ENCODE data around the gene GPA33.

GPA33 gene

DNA sequence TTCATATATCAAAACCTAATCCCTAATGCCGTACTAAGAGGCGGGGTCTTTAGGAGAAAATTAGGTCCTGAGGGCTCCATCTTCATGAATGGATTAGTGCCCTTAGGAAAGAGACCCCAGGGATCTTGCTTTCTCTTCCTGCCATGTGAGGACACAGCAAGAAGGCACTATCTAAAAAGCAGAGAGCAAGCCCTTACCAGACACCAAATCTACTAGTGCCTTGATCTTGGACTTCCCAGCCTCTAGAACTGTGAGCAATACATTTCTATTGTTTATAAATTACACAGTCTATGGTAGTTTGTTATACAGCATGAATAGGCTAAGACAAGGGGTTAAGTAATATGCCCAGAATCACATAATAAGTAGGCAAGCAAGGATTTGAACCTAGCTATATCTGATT lies 46.6 kb upstream of the GPA33 start (continued):
- TF ChIP-seq, protein P1, sequence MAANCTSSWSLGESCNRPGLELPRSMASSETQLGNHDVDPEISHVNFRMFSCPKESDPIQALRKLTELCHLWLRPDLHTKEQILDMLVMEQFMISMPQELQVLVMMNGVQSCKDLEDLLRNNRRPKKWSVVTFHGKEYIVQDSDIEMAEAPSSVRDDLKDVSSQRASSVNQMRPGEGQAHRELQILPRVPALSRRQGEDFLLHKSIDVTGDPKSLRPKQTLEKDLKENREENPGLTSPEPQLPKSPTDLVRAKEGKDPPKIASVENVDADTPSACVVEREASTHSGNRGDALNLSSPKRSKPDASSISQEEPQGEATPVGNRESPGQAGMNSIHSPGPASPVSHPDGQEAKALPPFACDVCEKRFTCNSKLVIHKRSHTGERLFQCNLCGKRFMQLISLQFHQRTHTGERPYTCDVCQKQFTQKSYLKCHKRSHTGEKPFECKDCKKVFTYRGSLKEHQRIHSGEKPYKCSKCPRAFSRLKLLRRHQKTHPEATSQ (tag by site-specific recombination; IDR thresholded peaks at IDR 0.05), result no peak
- TF ChIP-seq SETDB1 (IDR thresholded peaks at IDR 0.05; ENCODE audit: insufficient read length, low read length) (peak; percentile 60), GLI4 (tag by site-specific recombination; IDR thresholded peaks at IDR 0.05) (no peak)
- TF ChIP-seq, protein P2, sequence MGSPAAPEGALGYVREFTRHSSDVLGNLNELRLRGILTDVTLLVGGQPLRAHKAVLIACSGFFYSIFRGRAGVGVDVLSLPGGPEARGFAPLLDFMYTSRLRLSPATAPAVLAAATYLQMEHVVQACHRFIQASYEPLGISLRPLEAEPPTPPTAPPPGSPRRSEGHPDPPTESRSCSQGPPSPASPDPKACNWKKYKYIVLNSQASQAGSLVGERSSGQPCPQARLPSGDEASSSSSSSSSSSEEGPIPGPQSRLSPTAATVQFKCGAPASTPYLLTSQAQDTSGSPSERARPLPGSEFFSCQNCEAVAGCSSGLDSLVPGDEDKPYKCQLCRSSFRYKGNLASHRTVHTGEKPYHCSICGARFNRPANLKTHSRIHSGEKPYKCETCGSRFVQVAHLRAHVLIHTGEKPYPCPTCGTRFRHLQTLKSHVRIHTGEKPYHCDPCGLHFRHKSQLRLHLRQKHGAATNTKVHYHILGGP (tag by site-specific recombination; IDR thresholded peaks at IDR 0.05), result no peak

- no peaks in the 10 kb centered on the region for H3K36me3 ChIP-seq (ENCODE audit: control insufficient read depth in 2 of 2, insufficient read depth in 1 of 2, low read length in 2 of 2)
- POLR2A ChIA-PET, result interaction anchor here (1.2 kb wide), 1 partner anchor 84 kb away, joined by 10 read pairs; the partner anchor contains the start of gene POU2F1
- H3K4me3 ChIP-seq (ENCODE audit: low read depth, low read length), result no peak overlapping the region
- H3K9me3 ChIP-seq (ENCODE audit: control insufficient read depth, insufficient read depth, low read depth, low read length), result no peaks in the 10 kb centered on the region
- H3K4me1 ChIP-seq (ENCODE audit: control insufficient read depth, insufficient read depth, low read length), result no peaks in the 10 kb centered on the region
- H3K27ac ChIP-seq (ENCODE audit: extremely low read depth, low read depth, low read length), result no peak overlapping the region
- CTCF ChIA-PET, result interaction anchor here (0.6 to 1.1 kb wide), 4 partner anchors 27 to 226 kb away, joined by 3 to 4 read pairs (median 4); no protein-coding TSS in a partner anchor
- no peak for TF ChIP-seq ZNF175 (tag by site-specific recombination; IDR thresholded peaks at IDR 0.05)
- TF ChIP-seq FEZF1 (tag by site-specific recombination; IDR thresholded peaks at IDR 0.05), result peak; percentile 27; the same call in 1 of the 2 replicates
- TF ChIP-seq ZFP37 (tag by site-specific recombination; IDR thresholded peaks at IDR 0.05), result no peak
These were observed 46.0 kb upstream of the GPA33 start for GRCh38 chr1:167136191-167136614.

GRCh38 chr1:167135281-167135840 lies 45.2 kb upstream of the GPA33 start:
- Histone ChIP-seq H3K9me3 (ENCODE audit: control insufficient read depth, insufficient read depth, low read depth, low read length) (no peaks in the 10 kb centered on the region), H3K27ac (ENCODE audit: extremely low read depth, low read depth, low read length) (no peak overlapping the region), H3K36me3 (ENCODE audit: control insufficient read depth in 2 of 2, insufficient read depth in 1 of 2, low read length in 2 of 2) (no peaks in the 10 kb centered on the region), H3K4me1 (ENCODE audit: control insufficient read depth, insufficient read depth, low read length) (no peaks in the 10 kb centered on the region), H3K4me3 (ENCODE audit: low read depth, low read length) (no peak overlapping the region)
- POLR2A ChIA-PET, result interaction anchor here (1.2 kb wide), 1 partner anchor 85 kb away, joined by 10 read pairs; the partner anchor contains the start of gene POU2F1
- CTCF ChIA-PET, result interaction anchor here (0.6 to 1.1 kb wide), 5 partner anchors 13 to 226 kb away, joined by 3 to 4 read pairs (median 3); no protein-coding TSS in a partner anchor
- TF ChIP-seq ZNF155 (tag by site-specific recombination; IDR thresholded peaks at IDR 0.05) (no peak), KLF16 (tag by site-specific recombination; IDR thresholded peaks at IDR 0.05) (no peak), ZNF747 (tag by site-specific recombination; IDR thresholded peaks at IDR 0.05) (no peak), ZNF621 (tag by site-specific recombination; IDR thresholded peaks at IDR 0.05) (no peak), ZBTB20 (tag by site-specific recombination; IDR thresholded peaks at IDR 0.05) (no peak), ZNF157 (tag by site-specific recombination; IDR thresholded peaks at IDR 0.05) (no peak), CTCF (tag by site-specific recombination; IDR thresholded peaks at IDR 0.05) (no peak), ZNF654 (tag by site-specific recombination; IDR thresholded peaks at IDR 0.05; ENCODE audit: low read depth) (no peak), ZNF202 (tag by site-specific recombination; IDR thresholded peaks at IDR 0.05; ENCODE audit: borderline replicate concordance) (no peak), GLIS1 (tag by site-specific recombination; IDR thresholded peaks at IDR 0.05) (no peak), ZNF433 (tag by site-specific recombination; IDR thresholded peaks at IDR 0.05; ENCODE audit: low read depth) (no peak), ZBTB7A (tag by site-specific recombination; IDR thresholded peaks at IDR 0.05; ENCODE audit: low read depth) (no peak), ZNF843 (tag by site-specific recombination; IDR thresholded peaks at IDR 0.05) (no peak)
- TF ChIP-seq, protein P3, sequence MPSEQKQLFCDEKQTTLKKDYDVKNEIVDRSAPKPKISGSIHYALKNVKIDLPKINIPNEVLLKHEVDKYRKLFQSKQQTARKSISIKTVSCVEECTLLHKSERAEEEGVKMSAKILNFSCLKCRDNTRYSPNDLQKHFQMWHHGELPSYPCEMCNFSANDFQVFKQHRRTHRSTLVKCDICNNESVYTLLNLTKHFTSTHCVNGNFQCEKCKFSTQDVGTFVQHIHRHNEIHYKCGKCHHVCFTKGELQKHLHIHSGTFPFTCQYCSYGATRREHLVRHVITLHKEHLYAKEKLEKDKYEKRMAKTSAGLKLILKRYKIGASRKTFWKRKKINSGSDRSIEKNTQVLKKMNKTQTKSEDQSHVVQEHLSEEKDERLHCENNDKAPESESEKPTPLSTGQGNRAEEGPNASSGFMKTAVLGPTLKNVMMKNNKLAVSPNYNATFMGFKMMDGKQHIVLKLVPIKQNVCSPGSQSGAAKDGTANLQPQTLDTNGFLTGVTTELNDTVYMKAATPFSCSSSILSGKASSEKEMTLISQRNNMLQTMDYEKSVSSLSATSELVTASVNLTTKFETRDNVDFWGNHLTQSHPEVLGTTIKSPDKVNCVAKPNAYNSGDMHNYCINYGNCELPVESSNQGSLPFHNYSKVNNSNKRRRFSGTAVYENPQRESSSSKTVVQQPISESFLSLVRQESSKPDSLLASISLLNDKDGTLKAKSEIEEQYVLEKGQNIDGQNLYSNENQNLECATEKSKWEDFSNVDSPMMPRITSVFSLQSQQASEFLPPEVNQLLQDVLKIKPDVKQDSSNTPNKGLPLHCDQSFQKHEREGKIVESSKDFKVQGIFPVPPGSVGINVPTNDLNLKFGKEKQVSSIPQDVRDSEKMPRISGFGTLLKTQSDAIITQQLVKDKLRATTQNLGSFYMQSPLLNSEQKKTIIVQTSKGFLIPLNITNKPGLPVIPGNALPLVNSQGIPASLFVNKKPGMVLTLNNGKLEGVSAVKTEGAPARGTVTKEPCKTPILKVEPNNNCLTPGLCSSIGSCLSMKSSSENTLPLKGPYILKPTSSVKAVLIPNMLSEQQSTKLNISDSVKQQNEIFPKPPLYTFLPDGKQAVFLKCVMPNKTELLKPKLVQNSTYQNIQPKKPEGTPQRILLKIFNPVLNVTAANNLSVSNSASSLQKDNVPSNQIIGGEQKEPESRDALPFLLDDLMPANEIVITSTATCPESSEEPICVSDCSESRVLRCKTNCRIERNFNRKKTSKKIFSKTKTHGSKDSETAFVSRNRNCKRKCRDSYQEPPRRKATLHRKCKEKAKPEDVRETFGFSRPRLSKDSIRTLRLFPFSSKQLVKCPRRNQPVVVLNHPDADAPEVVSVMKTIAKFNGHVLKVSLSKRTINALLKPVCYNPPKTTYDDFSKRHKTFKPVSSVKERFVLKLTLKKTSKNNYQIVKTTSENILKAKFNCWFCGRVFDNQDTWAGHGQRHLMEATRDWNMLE (tag by site-specific recombination; conservative IDR thresholded peaks at IDR 0.05; ENCODE audit: low read depth), result no peak
- TF ChIP-seq, protein P2 (tag by site-specific recombination; IDR thresholded peaks at IDR 0.05), result no peak
